ENCODE measurements around the gene PLXNB2. TPM values are rescaled to one million over a fixed set of nuclear protein-coding genes. Genes with fewer than 3 reads are reported as not detected.

PLXNB2 gene, protein sequence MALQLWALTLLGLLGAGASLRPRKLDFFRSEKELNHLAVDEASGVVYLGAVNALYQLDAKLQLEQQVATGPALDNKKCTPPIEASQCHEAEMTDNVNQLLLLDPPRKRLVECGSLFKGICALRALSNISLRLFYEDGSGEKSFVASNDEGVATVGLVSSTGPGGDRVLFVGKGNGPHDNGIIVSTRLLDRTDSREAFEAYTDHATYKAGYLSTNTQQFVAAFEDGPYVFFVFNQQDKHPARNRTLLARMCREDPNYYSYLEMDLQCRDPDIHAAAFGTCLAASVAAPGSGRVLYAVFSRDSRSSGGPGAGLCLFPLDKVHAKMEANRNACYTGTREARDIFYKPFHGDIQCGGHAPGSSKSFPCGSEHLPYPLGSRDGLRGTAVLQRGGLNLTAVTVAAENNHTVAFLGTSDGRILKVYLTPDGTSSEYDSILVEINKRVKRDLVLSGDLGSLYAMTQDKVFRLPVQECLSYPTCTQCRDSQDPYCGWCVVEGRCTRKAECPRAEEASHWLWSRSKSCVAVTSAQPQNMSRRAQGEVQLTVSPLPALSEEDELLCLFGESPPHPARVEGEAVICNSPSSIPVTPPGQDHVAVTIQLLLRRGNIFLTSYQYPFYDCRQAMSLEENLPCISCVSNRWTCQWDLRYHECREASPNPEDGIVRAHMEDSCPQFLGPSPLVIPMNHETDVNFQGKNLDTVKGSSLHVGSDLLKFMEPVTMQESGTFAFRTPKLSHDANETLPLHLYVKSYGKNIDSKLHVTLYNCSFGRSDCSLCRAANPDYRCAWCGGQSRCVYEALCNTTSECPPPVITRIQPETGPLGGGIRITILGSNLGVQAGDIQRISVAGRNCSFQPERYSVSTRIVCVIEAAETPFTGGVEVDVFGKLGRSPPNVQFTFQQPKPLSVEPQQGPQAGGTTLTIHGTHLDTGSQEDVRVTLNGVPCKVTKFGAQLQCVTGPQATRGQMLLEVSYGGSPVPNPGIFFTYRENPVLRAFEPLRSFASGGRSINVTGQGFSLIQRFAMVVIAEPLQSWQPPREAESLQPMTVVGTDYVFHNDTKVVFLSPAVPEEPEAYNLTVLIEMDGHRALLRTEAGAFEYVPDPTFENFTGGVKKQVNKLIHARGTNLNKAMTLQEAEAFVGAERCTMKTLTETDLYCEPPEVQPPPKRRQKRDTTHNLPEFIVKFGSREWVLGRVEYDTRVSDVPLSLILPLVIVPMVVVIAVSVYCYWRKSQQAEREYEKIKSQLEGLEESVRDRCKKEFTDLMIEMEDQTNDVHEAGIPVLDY (N-terminal part only)
- 100 to 1,000 TPM; 169 to 218 TPM for total RNA-seq

DNA sequence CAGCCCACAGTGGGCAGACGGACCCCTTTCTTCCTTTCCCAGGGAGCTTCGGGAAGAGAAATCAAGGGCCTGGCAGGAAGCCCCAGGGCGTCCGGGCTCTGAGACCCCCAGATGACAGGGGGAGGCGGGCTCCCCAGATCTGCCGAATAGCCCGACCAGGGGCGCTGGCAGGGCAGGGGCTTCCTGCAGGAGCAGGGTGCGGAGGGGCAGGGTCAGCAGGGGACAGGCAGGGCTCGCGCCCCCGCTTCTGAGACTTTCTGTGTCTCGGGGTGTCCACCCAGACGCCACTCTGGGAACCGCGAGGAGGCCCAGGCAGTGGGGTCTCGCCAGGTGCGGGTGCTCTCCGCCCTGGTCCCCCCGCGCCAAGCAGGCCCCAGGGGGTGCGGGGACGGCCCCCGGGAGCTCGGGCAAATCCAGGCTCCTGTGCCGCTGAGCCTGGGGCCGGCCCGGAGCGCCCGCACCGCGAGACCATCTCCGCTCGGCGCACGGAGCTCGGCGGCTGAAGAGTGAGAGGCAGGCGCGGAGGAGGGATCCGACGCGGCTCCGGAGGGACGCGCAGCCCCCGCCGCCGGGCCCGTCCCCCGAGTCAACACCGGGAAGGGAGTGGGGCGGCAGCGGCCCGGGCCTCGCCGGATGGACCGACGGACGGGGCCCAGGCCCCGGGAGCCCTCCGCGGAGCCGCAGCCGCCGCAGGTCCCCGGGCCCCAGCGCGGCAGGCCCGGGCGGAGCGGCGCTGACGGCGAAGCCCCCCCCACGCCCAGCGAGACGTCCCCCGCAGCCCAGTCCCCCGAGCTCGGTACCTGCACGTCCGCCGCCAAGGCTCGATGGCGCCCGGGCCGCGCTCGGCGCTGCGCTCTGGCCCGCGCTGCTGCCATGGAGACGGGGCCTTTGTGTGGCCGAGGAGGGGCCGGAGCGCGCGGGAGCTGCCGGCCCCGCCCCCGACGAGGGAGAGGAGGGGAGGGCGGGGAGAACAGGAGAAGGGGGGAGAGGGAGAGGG is at the start of gene PLXNB2:
Gene PLXNB2, minus strand, starts transcription at position 894 of the 997 bp plus-strand sequence. CDS start 17,062 bp downstream, outside the sequence.
- Histone ChIP-seq H3K4me1 (ENCODE audit: control insufficient read depth in 1 of 2, low read depth in 2 of 2) (peaks cover 42 to 61% of the 10 kb centered on the region in 2 donors), H3K4me3 (peak within 1 kb of the TSS; percentile 96), H3K27me3 (replicated peaks; ENCODE audit: insufficient read depth) (no peaks in the 10 kb centered on the region), H3K27ac (peak within 1 kb of the TSS; percentile 90 to 95), H3K9me3 (no peaks in the 10 kb centered on the region), H3K36me3 (no peaks in the 10 kb centered on the region)
- TF ChIP-seq, protein P1, sequence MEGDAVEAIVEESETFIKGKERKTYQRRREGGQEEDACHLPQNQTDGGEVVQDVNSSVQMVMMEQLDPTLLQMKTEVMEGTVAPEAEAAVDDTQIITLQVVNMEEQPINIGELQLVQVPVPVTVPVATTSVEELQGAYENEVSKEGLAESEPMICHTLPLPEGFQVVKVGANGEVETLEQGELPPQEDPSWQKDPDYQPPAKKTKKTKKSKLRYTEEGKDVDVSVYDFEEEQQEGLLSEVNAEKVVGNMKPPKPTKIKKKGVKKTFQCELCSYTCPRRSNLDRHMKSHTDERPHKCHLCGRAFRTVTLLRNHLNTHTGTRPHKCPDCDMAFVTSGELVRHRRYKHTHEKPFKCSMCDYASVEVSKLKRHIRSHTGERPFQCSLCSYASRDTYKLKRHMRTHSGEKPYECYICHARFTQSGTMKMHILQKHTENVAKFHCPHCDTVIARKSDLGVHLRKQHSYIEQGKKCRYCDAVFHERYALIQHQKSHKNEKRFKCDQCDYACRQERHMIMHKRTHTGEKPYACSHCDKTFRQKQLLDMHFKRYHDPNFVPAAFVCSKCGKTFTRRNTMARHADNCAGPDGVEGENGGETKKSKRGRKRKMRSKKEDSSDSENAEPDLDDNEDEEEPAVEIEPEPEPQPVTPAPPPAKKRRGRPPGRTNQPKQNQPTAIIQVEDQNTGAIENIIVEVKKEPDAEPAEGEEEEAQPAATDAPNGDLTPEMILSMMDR (IDR thresholded peaks at IDR 0.05), result no peak
- ATAC-seq (ENCODE audit: insufficient number of reproducible peaks, low FRiP score, low read depth), result peak; percentile 51
- DNase-seq (ENCODE audit: low spot score), result no peak

DNA sequence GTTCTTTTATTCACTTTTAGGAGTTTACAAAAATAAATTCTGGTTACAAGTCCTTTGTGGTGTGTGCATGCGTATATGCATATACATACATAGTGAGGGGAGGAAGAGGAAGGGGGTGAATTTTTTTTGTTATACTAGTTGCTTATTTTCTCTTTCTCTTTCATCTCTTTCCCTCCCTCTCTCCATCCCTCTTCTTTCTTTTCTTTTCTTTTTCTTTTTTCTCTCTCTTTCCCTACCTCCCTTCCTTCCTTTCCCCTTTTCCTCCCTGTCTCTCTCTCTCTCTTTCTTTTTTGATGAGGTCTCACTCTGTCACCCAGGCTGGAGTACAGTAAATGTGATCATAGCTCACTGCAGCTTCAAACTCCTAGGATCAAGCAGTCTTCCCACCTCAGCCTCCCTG is 49.8 kb upstream of the PLXNB2 start:
- no peak overlapping the region for H3K27ac ChIP-seq
- H3K9me3 ChIP-seq, result no peaks in the 10 kb centered on the region
- no peak overlapping the region for H3K4me3 ChIP-seq
- peaks cover 9% of the 10 kb centered on the region for H3K36me3 ChIP-seq
- no peak for DNase-seq (ENCODE audit: low spot score)
- TF ChIP-seq, protein P1 (IDR thresholded peaks at IDR 0.05), result no peak
- no peaks in the 10 kb centered on the region for H3K4me1 ChIP-seq (ENCODE audit: control insufficient read depth in 1 of 2, low read depth in 2 of 2)
- ATAC-seq (ENCODE audit: insufficient number of reproducible peaks, low FRiP score, low read depth), result no peak
- H3K27me3 ChIP-seq (replicated peaks; ENCODE audit: insufficient read depth), result no peaks in the 10 kb centered on the region

DNA sequence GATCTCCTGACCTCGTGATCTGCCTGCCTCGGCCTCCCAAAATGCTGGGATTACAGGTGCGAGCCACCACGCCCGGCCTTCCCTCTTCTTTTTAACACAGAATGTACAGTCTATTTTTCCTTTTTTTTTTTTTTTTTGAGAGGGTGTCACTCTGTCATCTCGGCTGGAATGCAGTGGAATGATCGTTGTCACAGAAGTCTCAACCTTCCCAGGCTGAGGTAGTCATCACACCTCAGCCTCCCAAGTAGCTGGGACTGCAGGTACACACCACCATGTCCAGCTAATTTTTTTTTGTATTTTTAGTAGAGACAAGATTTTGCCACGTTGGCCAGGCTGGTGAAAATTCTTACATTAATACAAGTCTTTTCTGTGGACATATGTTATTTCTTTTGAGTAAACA is 48.7 kb upstream of the PLXNB2 start:
- no peaks in the 10 kb centered on the region for H3K4me1 ChIP-seq (ENCODE audit: control insufficient read depth in 1 of 2, low read depth in 2 of 2)
- ATAC-seq (ENCODE audit: insufficient number of reproducible peaks, low FRiP score, low read depth), result no peak
- no peaks in the 10 kb centered on the region for H3K27me3 ChIP-seq (replicated peaks; ENCODE audit: insufficient read depth)
- DNase-seq (ENCODE audit: low spot score), result no peak
- peaks cover 9% of the 10 kb centered on the region for H3K36me3 ChIP-seq
- H3K9me3 ChIP-seq, result no peaks in the 10 kb centered on the region
- no peak overlapping the region for H3K27ac ChIP-seq
- TF ChIP-seq, protein P1 (IDR thresholded peaks at IDR 0.05), result no peak
- H3K4me3 ChIP-seq, result no peak overlapping the region

DNA sequence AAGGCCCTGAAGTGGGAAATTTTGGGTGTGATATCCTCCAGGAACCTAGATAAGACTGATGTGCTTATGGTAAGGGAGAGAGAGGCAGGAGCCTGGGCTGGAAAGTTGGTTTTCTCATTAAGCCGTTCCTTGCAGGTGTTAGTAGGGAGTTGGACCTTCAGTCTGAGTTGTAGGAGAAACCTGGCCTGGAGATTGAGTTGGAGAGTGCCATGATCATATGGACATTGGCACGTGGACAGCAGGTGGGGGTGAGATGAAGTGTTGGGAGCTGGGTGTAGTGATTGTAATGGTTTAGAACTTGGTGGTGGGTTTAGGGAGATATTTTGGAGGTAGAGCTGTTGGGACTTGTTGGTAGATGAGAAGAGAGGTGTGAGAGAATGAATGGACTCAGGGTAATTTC is 40.6 kb upstream of the PLXNB2 start:
- no peaks in the 10 kb centered on the region for H3K36me3 ChIP-seq
- DNase-seq (ENCODE audit: low spot score), result no peak
- TF ChIP-seq, protein P1 (IDR thresholded peaks at IDR 0.05), result no peak
- ATAC-seq (ENCODE audit: insufficient number of reproducible peaks, low FRiP score, low read depth), result no peak
- no peaks in the 10 kb centered on the region for H3K9me3 ChIP-seq
- H3K4me1 ChIP-seq (ENCODE audit: control insufficient read depth in 1 of 2, low read depth in 2 of 2), result peaks cover 0 to 8% of the 10 kb centered on the region in 2 donors
- H3K4me3 ChIP-seq, result no peak overlapping the region
- no peaks in the 10 kb centered on the region for H3K27me3 ChIP-seq (replicated peaks; ENCODE audit: insufficient read depth)
- H3K27ac ChIP-seq, result no peak overlapping the region
